GM18519 (cell line): ENCODE data around the gene TTYH3.
"Not testable (repeated sequence)": the region's sequence is repeated elsewhere in the genome, so short reads cannot be mapped to it uniquely, and the experiment has no call there.

Experiments
- ATAC-seq: cut with Tn5 transposase; IDR thresholded peaks from one replicate; pipeline ENCODE4 v1.9.1; 2021; ENCODE audit warnings: mild to moderate bottlenecking, moderate library complexity; ENCODE audit not compliant: unreplicated experiment, low FRiP score

The TTYH3 gene

DNA sequence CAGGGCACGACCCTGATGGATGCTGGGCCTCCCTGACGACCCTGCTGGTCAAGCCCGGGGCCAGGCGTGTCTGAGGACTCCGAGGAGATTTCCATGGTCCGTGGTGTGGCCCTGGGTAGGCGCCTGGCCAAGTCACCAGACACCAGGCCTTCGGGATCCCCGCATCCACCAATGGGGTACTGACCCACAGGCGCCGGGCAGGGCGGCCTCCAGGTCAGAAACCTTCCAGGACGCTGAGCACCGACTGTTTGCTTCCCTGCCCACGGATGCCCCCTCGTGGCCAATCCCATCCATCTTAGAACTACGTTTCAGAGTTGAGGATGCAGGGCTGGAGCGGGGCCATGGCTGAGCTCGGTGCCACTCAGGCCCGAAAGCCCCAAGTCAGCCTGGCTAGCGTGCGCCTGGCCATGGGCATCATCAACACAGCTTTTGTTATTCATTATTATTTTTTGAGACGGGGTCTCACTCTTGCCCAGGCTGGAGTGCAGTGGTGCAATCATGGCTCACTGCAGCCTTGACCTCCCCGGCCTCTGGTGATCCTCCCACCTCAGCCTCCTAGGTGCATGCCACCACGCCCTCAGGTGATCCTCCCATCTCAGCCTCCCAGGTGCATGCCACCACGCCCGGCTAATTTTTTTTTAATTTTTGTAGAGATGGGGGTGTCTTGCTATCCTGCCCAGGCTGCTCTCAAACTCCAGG is 49.2 kb downstream of the TTYH3 start:
- ATAC-seq: no peak

GRCh38 chr7:2681929-2682799 is 50.4 kb downstream of the TTYH3 start:
- no peak for ATAC-seq

DNA sequence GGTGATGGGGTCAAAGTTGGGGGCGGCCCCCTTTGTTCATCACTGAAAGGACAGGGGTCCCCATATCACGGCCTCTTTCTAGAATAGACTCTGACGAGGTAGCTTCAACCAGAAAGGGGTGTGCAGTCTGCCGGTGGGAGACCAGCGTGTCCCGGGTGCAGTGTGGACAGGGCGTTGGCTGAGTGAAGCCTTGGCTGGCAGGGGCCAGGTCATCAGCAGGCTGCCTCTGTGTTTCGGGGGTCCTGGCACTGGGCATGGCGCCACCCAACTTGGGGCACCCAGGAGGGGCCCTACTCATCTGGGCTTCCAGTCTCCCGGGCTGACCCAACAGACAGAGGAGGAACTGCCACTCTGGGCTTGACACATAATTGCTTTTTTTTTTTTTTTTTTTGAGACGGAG is 52.7 kb downstream of the TTYH3 start:
- no peak for ATAC-seq

DNA sequence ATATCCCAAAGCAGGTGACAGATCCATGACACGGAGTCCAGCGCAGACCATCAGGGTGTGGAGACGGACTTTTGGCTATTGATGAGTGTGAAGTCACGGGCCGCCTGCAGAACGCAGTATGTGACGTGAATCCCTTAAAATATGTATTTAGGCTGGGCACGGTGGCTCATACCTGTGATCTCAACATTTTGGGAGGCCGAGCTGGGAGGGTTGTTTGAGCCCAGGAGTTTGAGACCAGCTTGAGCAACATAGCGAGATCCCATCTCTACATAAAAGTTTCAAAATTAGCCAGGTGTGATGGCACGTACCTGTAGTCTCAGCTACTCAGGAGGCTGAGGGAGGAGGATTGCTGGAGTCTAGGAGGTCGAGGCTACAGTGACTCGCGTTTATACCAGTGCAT is 54.3 kb downstream of the TTYH3 start:
- ATAC-seq: no peak

DNA sequence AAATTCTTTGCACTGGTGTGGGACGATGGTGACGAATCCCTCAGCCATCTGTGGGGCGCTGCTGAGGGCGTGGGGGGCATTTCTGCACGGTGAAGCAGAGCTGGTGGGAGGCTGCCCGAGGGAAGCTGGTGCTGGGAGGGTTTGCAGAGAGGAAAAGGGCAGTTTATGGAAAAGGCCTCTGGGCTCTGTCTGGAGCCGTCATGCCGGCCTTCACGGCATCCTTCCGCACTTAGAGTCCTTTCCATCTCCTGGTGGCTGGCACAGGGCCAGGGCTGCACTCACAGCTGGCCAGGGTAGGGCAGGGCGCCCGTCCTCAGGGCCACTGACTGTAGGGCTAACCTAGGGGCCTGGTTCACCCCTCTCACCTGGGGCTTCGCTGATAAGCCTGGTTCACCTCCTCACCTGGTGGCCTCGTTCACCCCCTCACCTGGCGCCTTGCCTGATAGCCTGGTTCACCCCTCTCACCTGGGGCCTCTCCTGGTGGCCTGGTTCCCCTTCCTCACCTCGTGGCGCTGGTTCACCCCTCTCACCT is 55.6 kb downstream of the TTYH3 start:
- no peak for ATAC-seq

GRCh38 chr7:2687881-2688318 is 56.1 kb downstream of the TTYH3 start, which contains the start of gene AMZ1:
AMZ1 (plus strand) TSS chr7:2688202; CDS start chr7:2700452, 12,250 bp downstream.
- ATAC-seq: no peak

GRCh38 chr7:2688409-2689342 is 56.9 kb downstream of the TTYH3 start:
- no peak for ATAC-seq

DNA sequence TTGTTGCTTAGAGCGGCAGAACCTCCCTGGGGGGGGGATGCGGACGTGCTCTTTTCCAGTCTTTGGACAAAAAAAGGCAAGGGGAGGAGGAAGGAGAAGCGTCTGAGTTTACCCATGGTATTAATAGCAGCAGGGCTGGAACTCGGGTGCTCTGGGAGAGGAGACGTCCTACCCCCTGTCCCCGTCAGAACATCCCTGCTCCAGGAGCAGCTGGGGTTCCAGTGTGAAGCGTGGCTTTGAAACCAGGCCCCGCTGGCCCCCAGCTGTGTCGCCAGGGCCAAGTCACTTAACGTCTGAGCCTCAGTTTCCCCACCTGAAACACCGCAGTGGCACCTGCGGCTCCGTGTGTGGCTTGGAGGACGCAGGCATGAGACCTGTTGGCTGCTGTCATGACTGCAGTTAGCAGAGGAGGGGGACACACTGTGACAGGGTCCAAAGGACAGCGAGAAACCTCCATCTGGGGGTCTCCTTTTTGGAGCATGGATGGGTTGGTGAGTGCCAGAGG is 57.6 kb downstream of the TTYH3 start:
- no peak for ATAC-seq

- no peak for ATAC-seq
Observed at GRCh38 chr7:2689951-2690705, 58.3 kb downstream of the TTYH3 start.

GRCh38 chr7:2691011-2691707 is 59.4 kb downstream of the TTYH3 start:
- ATAC-seq: no peak

DNA sequence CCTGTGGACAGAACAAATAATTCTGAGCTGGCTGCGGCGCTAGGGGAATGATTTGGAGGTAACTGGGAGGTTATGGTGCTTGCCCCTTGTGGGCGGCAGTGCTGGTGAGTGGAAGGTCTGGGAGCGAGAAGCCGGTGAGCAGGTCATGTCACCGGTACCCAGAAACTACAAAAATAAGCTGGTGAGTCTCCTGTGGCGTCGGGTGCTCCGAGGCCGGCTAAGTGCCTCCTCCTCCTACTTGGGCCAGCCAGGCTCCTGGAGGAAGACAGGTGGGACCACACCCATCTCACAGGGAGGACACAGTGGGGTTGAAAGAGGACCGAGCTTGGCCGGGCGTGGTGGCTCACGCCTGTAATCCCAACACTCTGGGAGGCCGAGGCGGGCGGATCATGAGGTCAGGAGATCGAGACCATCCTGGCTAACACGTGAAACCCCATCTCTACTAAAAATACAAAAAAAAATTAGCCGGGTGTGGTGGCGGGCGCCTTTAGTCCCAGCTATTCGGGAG is 60.2 kb downstream of the TTYH3 start:
- not testable (repeated sequence) for ATAC-seq

- no peak for ATAC-seq
Observed at GRCh38 chr7:2692543-2692942, 60.8 kb downstream of the TTYH3 start.

- not testable (repeated sequence) for ATAC-seq
Observed at GRCh38 chr7:2693420-2694121, 61.8 kb downstream of the TTYH3 start.

- not testable (repeated sequence) for ATAC-seq
Observed at GRCh38 chr7:2694122-2694436, 62.3 kb downstream of the TTYH3 start.

GRCh38 chr7:2698581-2699288 is 66.9 kb downstream of the TTYH3 start:
- ATAC-seq: peak; percentile 94

- ATAC-seq: no peak
Observed at GRCh38 chr7:2699289-2699620, 67.5 kb downstream of the TTYH3 start.

- ATAC-seq: no peak
Observed at GRCh38 chr7:2700141-2700850, 68.5 kb downstream of the TTYH3 start.
